ENCODE results near the gene PRKCE.

PRKCE gene

DNA sequence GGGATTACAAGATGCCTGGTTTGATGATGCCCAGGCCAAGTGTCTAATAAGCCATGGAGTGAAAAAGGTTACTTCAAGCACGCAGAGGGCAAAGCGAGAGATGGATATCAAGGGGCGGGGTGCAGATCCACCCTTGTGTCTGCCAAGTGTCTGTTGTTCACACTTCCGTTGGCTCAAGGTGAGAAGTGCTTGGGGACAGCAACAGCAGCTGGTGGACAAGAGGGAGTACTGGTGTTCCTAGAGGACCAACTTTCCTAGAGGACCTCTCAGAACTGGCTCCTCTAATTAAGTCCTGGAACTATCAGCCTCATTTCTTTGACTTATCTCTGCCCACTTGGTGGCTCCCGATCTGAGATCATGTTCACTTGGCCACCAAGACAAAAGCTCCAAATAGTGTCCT, 299.1 kb downstream of the PRKCE start:
- H3K9me3 ChIP-seq (ENCODE audit: control insufficient read depth, low read length) = no peaks in the 10 kb centered on the region
- no peak overlapping the region for H3K4me3 ChIP-seq (ENCODE audit: extremely low read depth, insufficient read depth, low read length, poor library complexity, severe bottlenecking)
- no peak overlapping the region for H3K27ac ChIP-seq (ENCODE audit: low read depth, low read length, severe bottlenecking)
- H3K4me1 ChIP-seq (ENCODE audit: control insufficient read depth, insufficient read depth, low read length, poor library complexity, severe bottlenecking) = peaks cover 6% of the 10 kb centered on the region
- no peaks in the 10 kb centered on the region for H3K36me3 ChIP-seq (ENCODE audit: control insufficient read depth, insufficient read depth, low read length)
- 88 to 97% methylated on average over 5 of the region's 5 CpGs for WGBS, 2 experiments (ENCODE audit: insufficient coverage in 2 of 2)

DNA sequence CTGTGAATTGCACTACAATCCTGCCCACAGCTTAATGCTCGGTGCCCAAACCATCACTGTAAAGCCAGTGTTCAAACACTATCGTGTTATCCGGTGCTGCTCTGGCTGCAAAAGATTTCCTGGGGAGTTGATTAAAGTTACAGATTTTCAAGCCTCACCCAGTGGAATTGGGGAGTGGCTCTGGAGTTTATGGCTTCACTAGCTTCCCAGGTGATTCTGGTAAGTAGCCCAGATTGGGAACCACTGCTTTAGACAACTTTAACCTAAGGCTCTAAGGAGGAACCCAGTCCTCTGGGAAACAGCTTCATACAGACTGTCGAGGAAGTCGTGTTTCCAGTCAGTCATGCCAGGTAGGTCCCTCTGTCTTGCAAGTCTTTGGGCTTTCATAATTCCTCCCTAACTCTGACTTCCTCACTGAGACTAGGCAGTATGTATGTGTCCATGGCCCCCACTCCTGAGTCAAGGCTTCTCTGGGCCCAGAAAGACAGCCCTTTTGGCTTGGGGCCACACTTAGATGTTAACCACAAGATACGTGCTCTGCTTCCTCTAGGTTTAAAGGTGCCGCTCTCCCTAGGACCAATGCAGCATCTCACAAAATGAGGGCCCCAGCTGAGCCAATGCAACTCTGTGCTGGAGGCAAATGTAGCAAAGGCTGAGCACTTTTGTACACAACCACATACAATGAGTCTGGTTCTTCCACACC, 299.7 kb downstream of the PRKCE start:
- H3K4me1 ChIP-seq (ENCODE audit: control insufficient read depth, insufficient read depth, low read length, poor library complexity, severe bottlenecking) = no peaks in the 10 kb centered on the region
- H3K27ac ChIP-seq (ENCODE audit: low read depth, low read length, severe bottlenecking) = no peak overlapping the region
- no peaks in the 10 kb centered on the region for H3K9me3 ChIP-seq (ENCODE audit: control insufficient read depth, low read length)
- 93 to 100% methylated on average over 5 to 6 of the region's 7 CpGs for WGBS, 2 experiments (ENCODE audit: insufficient coverage in 2 of 2)
- H3K4me3 ChIP-seq (ENCODE audit: extremely low read depth, insufficient read depth, low read length, poor library complexity, severe bottlenecking) = no peak overlapping the region
- H3K36me3 ChIP-seq (ENCODE audit: control insufficient read depth, insufficient read depth, low read length) = no peaks in the 10 kb centered on the region

DNA sequence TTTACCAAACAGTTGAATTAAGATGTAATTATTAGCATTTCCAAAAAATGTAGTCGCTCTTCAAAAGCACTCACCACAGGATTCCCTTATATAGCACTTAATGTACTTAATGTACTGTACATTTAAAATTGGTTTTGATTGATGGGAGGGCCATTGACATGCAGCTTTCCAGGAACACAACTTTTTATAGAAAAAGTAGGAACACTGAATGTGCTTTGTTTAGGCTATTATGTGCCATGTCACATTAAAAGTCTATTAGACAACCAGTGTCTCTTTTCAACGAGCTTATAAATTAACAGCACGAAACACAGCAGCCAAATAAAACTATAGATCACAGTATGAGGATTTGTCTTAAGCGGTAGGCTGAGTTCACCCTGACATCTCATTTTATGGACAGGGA, 301.1 kb downstream of the PRKCE start:
- no CpG with 5 or more reads among the region's 4 CpGs for WGBS, 2 experiments (ENCODE audit: insufficient coverage in 2 of 2)
- Histone ChIP-seq H3K9me3 (ENCODE audit: control insufficient read depth, low read length) (no peaks in the 10 kb centered on the region), H3K4me1 (ENCODE audit: control insufficient read depth, insufficient read depth, low read length, poor library complexity, severe bottlenecking) (no peaks in the 10 kb centered on the region), H3K27ac (ENCODE audit: low read depth, low read length, severe bottlenecking) (no peak overlapping the region), H3K36me3 (ENCODE audit: control insufficient read depth, insufficient read depth, low read length) (no peaks in the 10 kb centered on the region), H3K4me3 (ENCODE audit: extremely low read depth, insufficient read depth, low read length, poor library complexity, severe bottlenecking) (no peak overlapping the region)

DNA sequence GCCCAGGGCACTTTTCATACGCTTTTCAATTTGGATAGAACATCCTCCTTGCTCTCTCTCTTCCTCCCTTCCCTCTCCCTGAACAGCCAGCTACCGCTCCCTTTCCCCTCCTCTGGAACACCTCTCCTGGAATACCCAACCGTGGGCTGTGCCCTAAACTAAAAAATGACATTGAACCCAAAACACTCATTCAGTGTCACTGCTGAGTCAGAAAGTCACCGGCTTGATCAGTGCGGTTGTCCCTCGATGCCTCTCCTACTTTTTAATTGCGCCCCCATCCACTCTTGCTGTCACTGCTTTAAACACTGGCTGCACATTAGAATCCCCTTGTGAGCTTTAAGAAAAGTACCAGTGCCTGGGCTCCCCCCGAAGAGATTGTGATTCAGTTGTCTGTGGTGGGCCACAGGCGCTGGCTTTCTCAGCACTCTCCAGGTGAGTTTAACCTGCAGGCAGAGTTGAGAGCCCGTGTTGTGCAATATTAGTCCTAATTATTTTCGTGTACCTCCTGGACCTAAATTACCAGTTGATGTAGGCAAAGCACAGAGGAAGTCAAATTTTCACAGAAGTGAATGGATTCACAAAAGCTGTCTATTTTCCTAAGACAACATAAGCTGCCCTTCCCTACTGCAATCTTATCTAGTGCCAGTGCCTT, 302.0 kb downstream of the PRKCE start:
- no peak overlapping the region for H3K27ac ChIP-seq (ENCODE audit: low read depth, low read length, severe bottlenecking)
- H3K36me3 ChIP-seq (ENCODE audit: control insufficient read depth, insufficient read depth, low read length) = no peaks in the 10 kb centered on the region
- no peaks in the 10 kb centered on the region for H3K4me1 ChIP-seq (ENCODE audit: control insufficient read depth, insufficient read depth, low read length, poor library complexity, severe bottlenecking)
- no peak overlapping the region for H3K4me3 ChIP-seq (ENCODE audit: extremely low read depth, insufficient read depth, low read length, poor library complexity, severe bottlenecking)
- H3K9me3 ChIP-seq (ENCODE audit: control insufficient read depth, low read length) = no peaks in the 10 kb centered on the region
- WGBS, 2 experiments (ENCODE audit: insufficient coverage in 2 of 2) = 93 to 95% methylated on average over 11 of the region's 11 CpGs

DNA sequence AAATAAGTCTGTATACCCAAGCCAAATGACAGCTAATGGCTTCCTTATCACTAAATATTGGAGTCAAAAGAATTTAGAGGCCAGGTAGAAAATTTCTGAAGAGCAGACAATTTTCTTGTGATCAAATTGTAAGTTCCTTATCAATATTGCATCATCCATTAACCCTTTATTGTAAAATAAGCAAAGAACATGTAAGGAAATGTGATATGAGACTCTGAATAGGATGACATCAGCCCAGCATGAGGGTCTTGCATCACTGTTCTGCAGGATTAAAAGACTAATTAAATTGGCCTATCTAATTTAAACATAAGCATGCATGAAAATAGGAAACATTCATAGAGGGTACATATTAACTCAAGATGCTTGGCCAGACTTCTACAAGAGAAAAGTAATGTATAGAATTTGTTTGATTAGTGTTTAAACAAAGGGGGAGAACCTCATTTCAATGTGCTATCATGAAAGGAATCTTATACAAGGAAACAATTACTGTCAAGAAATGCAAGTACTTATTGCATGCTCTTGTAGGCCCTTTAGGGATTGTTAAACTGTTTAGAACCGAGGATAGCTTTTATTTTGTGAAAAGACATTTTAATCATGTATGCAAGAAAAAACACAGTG, 302.9 kb downstream of the PRKCE start:
- no peaks in the 10 kb centered on the region for H3K36me3 ChIP-seq (ENCODE audit: control insufficient read depth, insufficient read depth, low read length)
- H3K4me3 ChIP-seq (ENCODE audit: extremely low read depth, insufficient read depth, low read length, poor library complexity, severe bottlenecking) = no peak overlapping the region

DNA sequence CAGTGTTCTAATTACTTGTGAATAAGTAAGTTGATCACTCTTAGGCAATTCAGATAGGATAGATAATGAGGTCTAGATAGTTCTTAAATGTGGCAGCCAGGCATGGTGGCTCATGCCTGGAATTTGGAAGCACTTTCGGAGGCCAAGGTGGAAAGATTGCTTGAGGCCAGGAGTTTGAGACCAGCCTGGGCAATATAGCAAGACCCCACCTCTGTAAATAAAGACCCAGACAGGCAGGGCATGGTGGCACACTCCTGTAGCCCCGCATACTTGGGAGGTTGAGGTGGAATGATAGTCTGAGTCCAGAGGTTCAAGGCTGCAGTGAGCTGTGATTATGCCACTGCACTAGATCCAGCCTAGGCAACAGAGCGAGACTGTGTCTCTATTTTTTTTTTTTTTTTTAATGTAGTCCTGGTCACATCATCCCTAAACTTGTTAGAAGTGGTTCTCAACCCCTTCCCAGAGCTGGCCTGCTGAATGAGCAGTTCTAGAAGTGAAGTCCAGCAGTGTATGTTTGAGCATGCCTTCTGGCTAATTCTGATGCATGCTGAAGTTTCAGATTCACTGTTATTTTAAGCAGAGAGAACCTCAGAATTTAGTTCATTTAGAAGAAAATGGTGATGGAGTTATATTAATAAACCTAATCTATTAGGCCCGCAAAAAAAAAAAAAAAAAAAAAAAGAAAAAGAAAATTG, 306.2 kb downstream of the PRKCE start:
- Histone ChIP-seq H3K27ac (ENCODE audit: low read depth, low read length, severe bottlenecking) (no peak overlapping the region), H3K4me1 (ENCODE audit: control insufficient read depth, insufficient read depth, low read length, poor library complexity, severe bottlenecking) (peaks cover 5% of the 10 kb centered on the region), H3K36me3 (ENCODE audit: control insufficient read depth, insufficient read depth, low read length) (no peaks in the 10 kb centered on the region), H3K9me3 (ENCODE audit: control insufficient read depth, low read length) (no peaks in the 10 kb centered on the region), H3K4me3 (ENCODE audit: extremely low read depth, insufficient read depth, low read length, poor library complexity, severe bottlenecking) (no peak overlapping the region)
- WGBS, 2 experiments (ENCODE audit: insufficient coverage in 2 of 2) = 87 to 100% methylated on average over 2 of the region's 4 CpGs

More for the DNA sequence above, 302.9 kb downstream of the PRKCE start:
- 100% methylated on average over 1 of the region's 1 CpG; no CpG with 5 or more reads in 1 of the 2 experiments for WGBS, 2 experiments (ENCODE audit: insufficient coverage in 2 of 2)
- Histone ChIP-seq H3K27ac (ENCODE audit: low read depth, low read length, severe bottlenecking) (no peak overlapping the region), H3K9me3 (ENCODE audit: control insufficient read depth, low read length) (no peaks in the 10 kb centered on the region), H3K4me1 (ENCODE audit: control insufficient read depth, insufficient read depth, low read length, poor library complexity, severe bottlenecking) (no peaks in the 10 kb centered on the region)

DNA sequence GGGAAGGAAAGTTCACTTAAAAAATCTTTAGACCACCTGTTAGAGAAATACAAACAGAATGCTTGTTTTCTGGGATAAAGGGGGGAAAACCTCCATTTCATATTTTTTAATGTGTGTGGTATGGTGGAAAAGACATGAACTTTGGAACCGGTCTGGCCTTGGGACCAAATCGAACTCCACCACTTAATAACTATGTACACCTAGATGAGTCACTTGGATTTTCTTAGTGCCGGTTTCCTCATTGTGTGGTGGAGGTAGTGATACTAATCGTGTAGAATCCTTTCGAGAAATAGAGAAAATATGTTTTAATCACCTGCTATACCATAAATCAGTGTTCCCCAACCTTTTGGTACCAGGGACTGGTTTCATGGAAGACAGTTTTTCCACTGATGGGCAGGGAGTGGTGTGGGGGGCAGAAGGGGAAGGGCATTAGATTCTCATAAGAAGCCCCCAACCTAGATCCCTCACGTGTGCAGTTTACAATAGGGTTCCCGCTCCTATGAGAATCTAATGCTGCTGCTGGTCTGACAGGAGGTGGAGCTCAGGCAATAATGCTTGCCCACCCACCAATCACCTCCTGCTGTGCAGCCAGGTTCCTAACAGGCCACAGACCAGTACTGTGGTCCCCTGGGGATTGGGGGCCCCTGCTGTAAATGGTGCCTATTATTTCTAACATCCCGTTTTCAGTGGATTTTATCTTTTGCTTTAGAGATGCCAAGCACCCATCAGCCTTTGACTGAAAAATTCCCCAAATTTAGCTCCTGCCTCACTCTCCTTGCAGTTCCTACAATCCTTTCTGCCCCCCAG, 308.8 kb downstream of the PRKCE start:
- Histone ChIP-seq H3K9me3 (ENCODE audit: control insufficient read depth, low read length) (no peaks in the 10 kb centered on the region), H3K4me3 (ENCODE audit: extremely low read depth, insufficient read depth, low read length, poor library complexity, severe bottlenecking) (no peak overlapping the region), H3K36me3 (ENCODE audit: control insufficient read depth, insufficient read depth, low read length) (no peaks in the 10 kb centered on the region), H3K27ac (ENCODE audit: low read depth, low read length, severe bottlenecking) (no peak overlapping the region), H3K4me1 (ENCODE audit: control insufficient read depth, insufficient read depth, low read length, poor library complexity, severe bottlenecking) (peaks cover 5% of the 10 kb centered on the region)
- 64 to 85% methylated on average over 2 to 3 of the region's 8 CpGs for WGBS, 2 experiments (ENCODE audit: insufficient coverage in 2 of 2)

DNA sequence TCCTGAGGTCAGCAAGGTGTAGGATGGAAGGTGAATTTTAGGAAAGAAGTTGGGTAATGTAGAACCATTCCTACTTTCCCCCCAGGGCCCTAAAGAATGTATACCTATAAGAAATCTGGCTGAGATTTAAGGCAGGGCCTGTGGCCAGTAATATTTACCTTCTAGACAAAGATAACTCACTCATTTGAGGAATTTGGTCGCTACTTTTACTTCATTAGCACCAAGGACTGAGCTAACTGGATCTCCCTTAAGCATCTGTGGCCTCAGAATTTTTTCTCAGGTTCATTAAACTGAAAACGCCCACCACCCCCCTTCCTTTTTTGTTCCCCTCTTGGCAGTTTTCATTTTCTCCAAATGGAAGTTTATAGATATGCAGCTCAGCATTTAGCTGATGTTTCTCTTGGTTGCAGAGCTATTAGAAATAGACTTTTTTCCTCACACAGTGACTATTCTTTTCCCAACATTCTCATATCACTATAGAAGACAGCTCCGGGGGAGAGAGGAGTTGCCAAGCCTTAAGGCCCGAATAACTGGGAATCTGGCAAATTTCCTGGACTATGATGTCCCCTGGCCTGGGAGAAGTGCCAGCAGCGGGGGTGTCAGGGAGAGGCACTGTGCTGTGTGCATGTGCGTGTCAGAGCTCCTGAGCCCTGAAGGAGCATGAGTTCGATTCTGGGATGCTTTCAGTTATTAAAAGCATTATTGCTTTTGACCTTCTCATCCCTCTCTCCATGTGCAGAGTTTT, 310.9 kb downstream of the PRKCE start:
- 54 to 90% methylated on average over 3 to 5 of the region's 7 CpGs for WGBS, 2 experiments (ENCODE audit: insufficient coverage in 2 of 2)
- Histone ChIP-seq H3K4me1 (ENCODE audit: control insufficient read depth, insufficient read depth, low read length, poor library complexity, severe bottlenecking) (peaks cover 5% of the 10 kb centered on the region), H3K36me3 (ENCODE audit: control insufficient read depth, insufficient read depth, low read length) (no peaks in the 10 kb centered on the region), H3K27ac (ENCODE audit: low read depth, low read length, severe bottlenecking) (no peak overlapping the region), H3K4me3 (ENCODE audit: extremely low read depth, insufficient read depth, low read length, poor library complexity, severe bottlenecking) (no peak overlapping the region), H3K9me3 (ENCODE audit: control insufficient read depth, low read length) (no peaks in the 10 kb centered on the region)

DNA sequence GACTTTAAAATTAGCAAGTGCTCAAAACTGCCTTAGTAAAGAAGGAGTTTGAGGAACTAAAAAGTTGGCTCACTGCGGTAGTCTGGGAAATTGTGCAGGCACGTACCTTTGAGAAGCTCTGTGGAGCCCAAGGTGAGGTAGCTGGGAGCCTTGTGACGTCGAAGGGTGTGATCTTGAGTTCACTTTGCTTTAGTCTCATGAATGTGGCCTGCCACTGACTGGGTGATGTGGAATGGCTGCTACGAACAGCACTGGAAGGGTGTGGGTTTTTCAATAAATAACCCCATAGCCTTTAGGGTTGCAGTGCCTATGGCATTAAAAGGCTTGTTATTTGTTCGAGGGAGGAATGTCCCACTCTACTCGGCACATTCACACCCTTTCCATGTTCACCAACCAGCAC, 312.3 kb downstream of the PRKCE start:
- peaks cover 5% of the 10 kb centered on the region for H3K4me1 ChIP-seq (ENCODE audit: control insufficient read depth, insufficient read depth, low read length, poor library complexity, severe bottlenecking)
- 81 to 89% methylated on average over 6 to 7 of the region's 7 CpGs for WGBS, 2 experiments (ENCODE audit: insufficient coverage in 2 of 2)
- H3K9me3 ChIP-seq (ENCODE audit: control insufficient read depth, low read length) = no peaks in the 10 kb centered on the region
- H3K36me3 ChIP-seq (ENCODE audit: control insufficient read depth, insufficient read depth, low read length) = no peaks in the 10 kb centered on the region
- H3K4me3 ChIP-seq (ENCODE audit: extremely low read depth, insufficient read depth, low read length, poor library complexity, severe bottlenecking) = no peak overlapping the region
- no peak overlapping the region for H3K27ac ChIP-seq (ENCODE audit: low read depth, low read length, severe bottlenecking)
